GM20000 (cell line): Measurements from ENCODE around the gene NRP1.

Experiments used
- DNase-seq: peaks from one replicate; pipeline ENCODE4 v3.0.0; 2012; ENCODE audit warnings: low spot score
- CTCF ChIP-seq: IDR thresholded peaks from 2 replicates; pipeline ENCODE4 v1.5.1; 2012; ENCODE audit warnings: mild to moderate bottlenecking, control low read depth; ENCODE audit errors: extremely low read depth, missing control alignments

Gene NRP1

GRCh38 chr10:33279811-33280602, 54.5 kb downstream of the NRP1 start:
- no peak for DNase-seq
- no peak for TF ChIP-seq CTCF

GRCh38 chr10:33279276-33279675, 55.2 kb downstream of the NRP1 start:
- no peak for DNase-seq
- TF ChIP-seq CTCF, result no peak

- TF ChIP-seq CTCF, result no peak
- no peak for DNase-seq
Observed at GRCh38 chr10:33278198-33278597, 56.3 kb downstream of the NRP1 start.

GRCh38 chr10:33277135-33277536, 57.3 kb downstream of the NRP1 start:
- no peak for TF ChIP-seq CTCF
- DNase-seq, result no peak

GRCh38 chr10:33276282-33276923, 58.1 kb downstream of the NRP1 start:
- no peak for TF ChIP-seq CTCF

GRCh38 chr10:33274096-33274785, 60.2 kb downstream of the NRP1 start:
- no peak for DNase-seq
- no peak for TF ChIP-seq CTCF

More at GRCh38 chr10:33276282-33276923, 58.1 kb downstream of the NRP1 start:
- no peak for DNase-seq
